ENCODE data around the gene PROK2.

DNA sequence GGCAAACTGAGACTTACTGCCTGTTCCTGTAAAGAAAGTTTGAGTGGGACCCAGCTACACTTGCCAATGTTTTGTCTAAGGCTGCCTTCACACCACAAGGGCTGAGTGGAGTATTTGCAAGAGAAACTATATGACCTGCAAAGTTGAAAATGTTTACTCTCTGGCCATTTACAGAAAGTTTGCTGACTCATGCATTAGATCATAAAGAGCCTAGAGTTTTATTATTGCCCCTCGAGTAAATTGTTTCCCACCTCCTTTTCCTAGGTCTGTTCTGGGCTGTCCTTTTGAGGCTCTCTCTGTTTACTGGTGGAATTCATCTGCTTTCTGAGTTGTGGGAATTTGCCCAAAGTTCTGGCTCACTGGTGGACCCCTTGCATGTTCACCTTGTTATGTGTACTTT is 6.7 kb upstream of the PROK2 start:
- TF ChIP-seq, protein P1, sequence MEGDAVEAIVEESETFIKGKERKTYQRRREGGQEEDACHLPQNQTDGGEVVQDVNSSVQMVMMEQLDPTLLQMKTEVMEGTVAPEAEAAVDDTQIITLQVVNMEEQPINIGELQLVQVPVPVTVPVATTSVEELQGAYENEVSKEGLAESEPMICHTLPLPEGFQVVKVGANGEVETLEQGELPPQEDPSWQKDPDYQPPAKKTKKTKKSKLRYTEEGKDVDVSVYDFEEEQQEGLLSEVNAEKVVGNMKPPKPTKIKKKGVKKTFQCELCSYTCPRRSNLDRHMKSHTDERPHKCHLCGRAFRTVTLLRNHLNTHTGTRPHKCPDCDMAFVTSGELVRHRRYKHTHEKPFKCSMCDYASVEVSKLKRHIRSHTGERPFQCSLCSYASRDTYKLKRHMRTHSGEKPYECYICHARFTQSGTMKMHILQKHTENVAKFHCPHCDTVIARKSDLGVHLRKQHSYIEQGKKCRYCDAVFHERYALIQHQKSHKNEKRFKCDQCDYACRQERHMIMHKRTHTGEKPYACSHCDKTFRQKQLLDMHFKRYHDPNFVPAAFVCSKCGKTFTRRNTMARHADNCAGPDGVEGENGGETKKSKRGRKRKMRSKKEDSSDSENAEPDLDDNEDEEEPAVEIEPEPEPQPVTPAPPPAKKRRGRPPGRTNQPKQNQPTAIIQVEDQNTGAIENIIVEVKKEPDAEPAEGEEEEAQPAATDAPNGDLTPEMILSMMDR (IDR thresholded peaks at IDR 0.05; ENCODE audit: insufficient read depth, low read depth, low read length): no peak
- no peak for TF ChIP-seq EZH2 (IDR thresholded peaks at IDR 0.05; ENCODE audit: insufficient read depth, low read length)

All from astrocyte (in vitro differentiated cells and primary cell).